GM19455 (cell line): ENCODE data around the gene BTBD17.
"Not testable (repeated sequence)": the region's sequence is repeated elsewhere in the genome, so short reads cannot be mapped to it uniquely, and the experiment has no call there.

Source experiments
- ATAC-seq: cut with Tn5 transposase; IDR thresholded peaks from one replicate; pipeline ENCODE4 v1.9.1; 2021; ENCODE audit not compliant: unreplicated experiment

Gene BTBD17, protein sequence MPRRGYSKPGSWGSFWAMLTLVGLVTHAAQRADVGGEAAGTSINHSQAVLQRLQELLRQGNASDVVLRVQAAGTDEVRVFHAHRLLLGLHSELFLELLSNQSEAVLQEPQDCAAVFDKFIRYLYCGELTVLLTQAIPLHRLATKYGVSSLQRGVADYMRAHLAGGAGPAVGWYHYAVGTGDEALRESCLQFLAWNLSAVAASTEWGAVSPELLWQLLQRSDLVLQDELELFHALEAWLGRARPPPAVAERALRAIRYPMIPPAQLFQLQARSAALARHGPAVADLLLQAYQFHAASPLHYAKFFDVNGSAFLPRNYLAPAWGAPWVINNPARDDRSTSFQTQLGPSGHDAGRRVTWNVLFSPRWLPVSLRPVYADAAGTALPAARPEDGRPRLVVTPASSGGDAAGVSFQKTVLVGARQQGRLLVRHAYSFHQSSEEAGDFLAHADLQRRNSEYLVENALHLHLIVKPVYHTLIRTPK

DNA sequence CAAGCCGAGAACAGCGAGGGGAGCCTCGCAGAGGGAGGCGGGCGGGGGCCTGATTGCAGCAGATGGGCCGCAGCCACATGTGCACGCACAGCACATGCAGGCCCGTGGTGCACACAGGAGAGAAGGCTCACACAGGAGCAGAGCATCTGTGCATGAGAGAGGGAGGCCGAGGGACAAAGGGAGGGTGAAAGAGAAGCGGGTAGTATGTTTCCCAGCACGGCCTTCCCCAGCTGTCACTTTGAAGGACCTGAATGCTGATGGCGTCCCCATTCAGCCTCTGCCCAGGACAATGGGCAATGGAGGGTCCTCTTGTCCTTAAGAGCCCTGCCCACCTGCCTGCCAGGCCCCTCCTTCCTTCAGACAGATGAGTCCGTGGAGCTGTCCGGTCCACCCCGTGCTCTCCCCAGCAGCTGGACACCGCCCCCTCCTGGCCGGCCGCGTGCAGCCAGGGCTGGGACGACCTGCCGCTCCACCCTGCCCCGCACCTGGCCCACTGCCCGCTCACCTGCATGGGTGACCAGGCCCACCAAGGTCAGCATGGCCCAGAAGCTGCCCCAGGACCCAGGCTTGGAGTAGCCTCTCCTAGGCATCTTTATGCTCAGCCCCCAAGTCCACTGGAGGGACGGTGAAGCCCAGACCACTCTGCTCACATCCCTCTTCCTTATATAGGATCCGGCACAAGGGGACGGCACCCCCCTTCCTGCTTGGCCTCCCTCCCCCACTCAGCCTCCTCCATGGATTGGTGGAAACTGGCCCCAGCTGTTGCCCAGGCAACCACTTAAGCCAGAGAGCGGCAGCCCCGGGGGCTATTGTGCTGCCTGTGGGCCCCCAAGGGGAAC is at the start of gene BTBD17:
TSS of gene BTBD17 (minus strand) at position 639 of the 839 bp plus-strand sequence. CDS start at position 590, 49 bp downstream.
- ATAC-seq: no peak

DNA sequence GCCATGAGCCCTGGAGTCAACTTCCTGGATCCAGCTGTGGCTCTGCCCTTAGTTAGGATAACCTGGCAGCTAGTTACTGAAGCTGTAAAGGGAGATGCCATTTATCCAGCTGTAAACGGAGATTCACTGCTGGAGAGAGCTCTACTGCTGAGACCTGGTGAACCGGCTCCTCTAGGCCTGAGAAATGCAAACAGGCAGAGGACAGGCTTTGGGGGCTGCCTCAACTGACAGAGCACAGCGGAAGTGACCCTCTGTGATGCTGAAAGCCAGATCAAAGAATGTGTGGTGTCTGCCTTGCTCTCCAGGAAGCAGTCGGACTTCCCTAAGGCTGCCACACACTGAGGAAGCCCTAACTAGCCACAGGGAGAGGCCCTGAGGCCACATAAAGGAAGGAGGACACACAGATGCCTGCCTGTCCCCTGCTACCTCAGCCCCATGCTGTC is 48.4 kb upstream of the BTBD17 start:
- ATAC-seq: no peak

DNA sequence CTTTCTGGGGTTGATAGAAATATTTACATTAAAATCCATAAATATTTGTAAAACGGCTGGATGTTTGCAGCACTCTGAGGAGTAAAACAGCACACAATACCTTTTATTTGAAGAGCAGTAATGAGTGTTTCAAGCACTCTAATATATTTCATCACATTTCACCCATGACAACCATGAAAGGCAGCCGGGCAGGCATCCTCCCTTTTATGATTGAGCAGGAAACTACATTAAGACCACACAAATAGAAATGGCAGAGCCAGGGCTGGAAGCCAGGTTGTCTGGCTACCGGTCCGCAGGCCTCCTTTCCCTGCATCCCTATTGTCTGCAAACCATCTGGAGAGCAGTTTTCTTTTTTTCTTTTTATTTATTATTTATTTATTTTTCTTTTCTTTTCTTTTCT is 47.1 kb upstream of the BTBD17 start:
- ATAC-seq: no peak

DNA sequence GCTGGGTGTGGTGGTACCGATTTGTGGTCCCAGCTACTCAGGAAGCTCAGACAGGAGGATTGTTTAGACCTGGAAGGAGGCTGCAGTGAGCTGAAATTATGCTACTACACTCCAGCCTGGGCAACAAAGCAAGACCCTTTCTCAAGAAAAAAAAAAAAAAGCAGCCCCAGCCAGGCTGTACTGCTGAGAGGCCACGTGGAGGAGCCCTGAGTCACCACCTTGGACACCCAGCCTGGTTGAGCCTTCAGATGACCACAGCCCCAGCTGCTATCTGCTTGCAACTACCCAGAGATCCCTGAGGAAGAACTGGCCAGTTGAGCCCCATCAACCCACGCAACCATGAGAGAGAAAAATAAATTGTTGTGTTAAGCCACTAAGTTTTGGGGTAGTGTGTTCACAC is 46.6 kb upstream of the BTBD17 start:
- no peak for ATAC-seq

DNA sequence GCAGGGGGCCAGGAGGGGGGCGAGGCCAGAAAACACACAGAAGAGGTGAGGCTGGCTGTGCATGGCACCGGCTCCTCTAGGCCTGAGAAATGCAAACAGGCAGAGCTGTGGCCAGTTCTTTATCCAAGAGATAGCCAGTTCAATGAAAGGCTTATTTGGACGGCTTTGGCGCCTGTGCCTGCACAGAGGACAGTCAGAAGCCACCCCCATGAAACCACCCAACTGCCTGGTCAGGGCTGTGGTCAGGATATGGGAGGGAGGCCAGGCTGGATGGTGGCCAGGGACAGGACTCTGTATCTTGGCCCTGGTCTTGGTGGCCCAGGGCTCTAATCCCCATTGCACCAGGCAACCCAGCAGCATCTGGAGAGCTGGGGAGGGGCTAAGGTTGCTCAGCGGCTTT is 45.7 kb upstream of the BTBD17 start:
- no peak for ATAC-seq

DNA sequence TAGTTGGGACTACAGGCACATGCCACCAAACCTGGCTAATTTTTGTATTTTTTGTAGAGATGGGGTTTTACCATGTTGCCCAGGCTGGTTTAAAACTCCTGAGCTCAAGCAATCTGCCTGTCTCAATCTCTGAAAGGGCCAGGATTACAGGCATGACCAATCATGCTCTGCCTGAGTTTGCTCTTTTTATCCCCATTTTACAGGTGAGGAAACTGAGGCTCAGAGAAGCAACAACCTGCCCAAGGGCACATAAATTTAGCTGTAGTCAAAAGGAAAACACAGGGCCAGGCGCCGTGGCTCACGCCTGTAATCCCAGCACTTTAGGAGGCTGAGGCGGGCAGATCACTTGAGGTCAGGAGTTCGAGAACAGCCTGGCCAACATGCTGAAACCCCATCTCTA is 43.6 kb upstream of the BTBD17 start:
- not testable (repeated sequence) for ATAC-seq

DNA sequence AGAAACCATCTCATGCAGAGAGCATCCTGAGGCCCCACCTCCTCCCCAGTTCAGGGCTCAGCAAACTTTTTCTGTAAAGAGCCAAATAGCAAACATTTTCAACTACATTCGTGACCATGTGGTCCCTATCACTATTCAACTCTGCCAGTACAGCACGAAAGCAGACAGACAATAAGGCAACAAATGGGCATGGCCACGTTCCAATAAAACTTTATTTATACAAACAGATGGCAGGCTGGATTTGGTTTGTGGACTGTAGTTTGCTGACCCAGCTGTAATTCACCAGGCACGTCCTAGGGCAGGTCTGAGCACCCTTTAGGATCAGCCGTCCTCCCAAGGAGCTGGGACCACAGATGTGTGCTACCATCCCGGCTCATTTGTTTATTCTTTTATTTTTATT is 43.1 kb upstream of the BTBD17 start:
- no peak for ATAC-seq

DNA sequence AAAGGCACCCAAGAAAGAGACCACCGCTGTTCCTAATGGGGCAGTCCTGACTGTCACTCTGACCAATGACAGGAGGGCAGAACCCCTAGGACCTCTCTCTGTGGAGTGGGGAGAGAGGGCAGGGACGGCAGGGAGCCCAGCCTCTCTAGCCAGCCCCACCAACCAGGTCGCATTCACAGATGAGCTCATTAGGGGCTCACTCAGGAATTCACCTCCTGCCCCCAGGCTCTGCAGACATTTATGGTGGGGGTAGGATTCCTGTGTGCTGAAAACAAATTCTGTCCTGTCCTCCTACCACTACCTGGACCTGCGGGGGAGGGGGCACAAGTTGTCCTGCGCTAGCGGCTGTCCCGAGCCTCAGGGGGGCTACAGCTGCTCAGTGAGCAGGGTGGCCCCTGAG is 42.5 kb upstream of the BTBD17 start:
- no peak for ATAC-seq

DNA sequence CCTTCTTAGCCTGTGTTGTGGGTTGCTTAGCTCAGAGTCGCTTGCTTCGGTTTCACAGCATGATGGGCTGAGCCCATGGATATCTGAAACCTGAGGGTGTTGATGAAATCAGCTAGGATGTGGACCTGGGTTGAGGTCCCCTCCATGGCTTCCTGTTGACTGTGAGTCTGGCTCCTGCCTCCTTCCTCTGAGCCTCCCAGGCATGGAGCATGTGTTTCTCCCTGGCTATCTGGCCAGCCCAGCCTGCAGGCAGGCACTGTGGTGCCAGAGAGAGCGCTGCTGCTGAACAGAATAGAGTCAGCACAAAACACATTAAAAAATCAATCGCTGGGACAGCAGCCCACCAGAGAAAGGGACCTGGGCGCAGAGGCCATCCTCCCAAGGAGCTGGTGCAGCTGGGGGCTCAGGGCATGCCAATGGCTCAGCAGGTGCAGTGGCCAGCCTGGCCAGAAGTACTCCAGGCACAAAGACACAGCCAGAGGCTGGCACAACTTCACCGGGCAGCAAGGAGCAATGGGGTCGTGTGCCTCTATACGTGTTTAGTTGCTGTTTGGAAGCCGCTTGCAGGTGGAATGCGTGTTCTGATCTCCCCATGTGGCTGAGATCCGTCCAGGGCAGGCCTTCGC is 42.0 kb upstream of the BTBD17 start:
- ATAC-seq: no peak

DNA sequence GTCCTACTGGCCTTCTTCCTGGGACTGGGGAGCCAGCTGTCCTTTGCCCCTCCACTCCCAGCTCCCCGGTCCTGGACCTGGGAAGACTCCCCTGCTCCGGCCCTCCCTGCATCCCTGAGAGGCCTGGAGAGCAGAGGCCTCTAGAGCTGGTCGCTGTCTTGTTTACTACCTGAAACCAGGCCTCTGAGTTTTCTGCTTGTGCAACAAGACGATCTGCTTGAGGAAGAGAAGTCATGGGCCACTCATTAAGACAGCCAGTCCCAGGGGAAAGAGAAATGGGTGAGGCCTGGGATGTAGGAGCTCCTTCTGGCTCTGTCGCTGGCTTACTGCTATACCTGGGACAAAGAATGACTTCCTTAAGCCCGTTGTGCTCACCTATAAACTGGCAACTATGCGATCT is 40.4 kb upstream of the BTBD17 start:
- no peak for ATAC-seq

DNA sequence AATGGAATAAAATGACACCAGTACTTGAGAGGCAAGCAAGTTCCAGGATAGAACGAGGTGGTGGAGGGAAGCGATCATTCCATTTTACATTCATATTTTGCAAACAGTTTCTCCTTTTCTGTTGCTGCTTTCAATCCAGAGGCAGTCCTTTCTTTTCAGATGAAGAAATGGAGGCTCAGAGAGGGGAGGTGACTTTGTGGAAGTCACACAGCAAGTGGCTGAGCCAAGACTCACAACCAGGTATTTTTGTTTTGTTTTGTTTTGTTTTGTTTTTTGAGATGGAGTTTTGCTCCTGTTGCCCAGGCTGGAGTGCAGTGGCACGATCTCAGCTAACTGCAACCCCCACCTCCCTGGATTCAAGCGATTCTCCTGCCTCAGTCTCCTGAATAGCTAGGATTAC is 34.9 kb upstream of the BTBD17 start:
- ATAC-seq: no peak

DNA sequence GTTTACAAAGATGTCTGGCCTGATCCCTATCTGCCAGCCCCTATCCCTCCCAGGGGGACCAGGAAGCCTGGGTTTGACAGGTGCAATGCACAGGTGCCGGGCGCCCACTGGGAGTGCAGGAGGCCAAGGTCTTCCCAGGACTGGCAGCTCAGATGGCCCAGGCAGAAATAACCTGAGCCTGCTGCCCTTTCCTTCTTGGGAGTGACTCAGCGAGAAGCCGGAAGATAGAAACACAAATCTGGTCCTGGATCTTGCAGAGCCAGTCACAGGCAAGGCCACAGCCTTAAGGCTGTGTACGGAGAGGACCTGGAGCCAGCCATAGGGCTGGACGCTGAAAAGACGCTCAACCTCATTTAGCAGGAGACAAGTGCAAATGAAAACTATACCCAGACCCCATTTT is 33.3 kb upstream of the BTBD17 start:
- no peak for ATAC-seq

DNA sequence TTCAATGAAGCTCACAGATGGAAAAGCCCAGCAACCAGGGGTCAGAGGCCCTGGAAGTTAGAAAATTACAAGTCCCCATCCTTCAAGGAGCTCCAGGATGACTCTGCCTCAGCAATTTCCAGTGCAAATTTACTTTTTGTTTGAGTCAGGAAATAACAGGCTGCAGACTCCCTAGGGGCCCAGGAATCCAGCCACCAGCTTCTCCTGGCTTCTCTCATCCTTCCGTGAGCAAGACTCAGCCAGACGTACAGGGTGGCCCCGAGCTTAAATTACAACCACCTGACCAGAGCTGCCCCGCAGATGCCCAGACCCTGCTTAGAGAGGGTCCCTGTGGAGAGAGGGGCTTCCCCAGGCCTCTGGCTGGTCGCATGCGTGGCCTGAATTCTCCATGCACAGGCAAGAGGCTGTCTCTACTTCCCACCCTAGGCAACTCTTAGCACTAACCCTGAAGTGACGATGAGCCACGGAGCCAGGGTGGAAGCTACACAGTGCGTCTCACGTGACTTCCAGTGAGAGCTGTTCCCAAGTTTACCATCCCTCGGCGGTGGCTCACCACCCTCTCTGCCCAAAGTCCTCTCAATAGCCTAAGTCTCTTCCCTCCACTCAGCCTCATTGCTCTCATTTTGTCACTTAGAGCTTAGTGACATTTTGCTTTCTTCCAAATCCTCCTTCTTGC is 32.7 kb upstream of the BTBD17 start:
- no peak for ATAC-seq

DNA sequence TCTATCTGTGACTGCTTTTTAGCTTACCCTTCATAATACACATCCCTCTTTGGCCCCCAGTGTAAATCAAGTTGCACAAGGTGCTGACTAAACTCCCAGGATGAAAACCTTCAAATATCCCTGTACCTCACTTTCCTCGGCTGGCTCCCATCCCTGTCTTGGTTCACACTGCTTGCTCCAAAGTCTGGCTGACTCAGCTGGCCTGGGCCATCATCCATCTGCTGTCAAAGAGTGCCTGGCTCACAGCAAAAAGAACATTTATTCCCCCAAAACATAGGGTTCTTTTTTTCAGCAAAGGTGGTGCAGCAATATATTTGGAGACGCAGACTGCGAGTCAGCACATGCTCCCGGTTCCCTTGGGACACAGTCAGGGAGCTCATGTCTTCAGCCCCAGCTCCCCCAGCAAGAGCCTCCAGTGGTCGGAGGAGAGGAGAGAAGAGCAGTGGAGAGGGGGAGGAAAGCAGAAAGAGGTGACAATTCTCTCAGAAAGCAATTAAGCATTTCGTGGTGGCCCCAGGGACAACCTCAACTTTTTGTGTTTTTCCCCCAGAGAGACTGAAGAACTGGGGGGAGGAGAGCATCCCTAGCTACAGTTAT is 31.8 kb upstream of the BTBD17 start:
- ATAC-seq: no peak

DNA sequence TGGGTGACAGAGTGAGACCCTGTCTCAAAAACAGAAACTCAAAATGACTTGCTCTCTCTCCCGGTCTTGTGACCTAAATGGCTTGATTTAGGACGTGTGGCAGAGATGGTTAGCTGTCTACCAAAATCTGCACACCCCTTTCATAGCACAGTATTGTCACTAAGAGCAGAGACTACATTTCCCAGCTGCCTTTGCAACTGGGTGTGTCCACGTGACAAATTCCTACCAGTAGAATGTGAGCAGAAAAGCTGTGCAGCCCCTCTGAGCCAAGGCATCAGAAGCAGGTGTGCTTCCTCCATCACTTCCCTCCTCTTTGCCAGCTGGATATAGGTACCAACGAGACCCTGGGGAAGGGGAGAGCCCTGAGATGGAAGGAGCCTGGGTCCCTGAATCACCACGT is 31.2 kb upstream of the BTBD17 start:
- no peak for ATAC-seq

DNA sequence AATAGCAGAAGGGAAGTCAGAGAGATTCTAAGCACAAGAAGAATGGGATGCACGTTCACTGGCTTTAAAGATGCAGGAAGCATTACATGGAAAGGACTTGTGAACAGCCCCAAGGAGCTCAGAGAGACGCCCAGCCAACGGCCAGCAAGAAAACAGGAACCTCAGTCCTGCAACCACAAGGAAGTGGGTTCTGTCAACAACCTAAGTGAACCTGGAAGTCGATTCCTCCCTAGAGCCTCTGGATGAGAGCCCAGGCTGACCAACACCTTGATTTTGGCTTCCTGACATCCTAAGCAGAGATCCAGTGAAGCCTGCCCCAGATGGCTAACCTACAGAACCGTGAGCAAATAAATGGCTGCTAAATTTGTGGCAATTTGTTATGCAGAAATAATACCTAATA is 30.1 kb upstream of the BTBD17 start:
- no peak for ATAC-seq

DNA sequence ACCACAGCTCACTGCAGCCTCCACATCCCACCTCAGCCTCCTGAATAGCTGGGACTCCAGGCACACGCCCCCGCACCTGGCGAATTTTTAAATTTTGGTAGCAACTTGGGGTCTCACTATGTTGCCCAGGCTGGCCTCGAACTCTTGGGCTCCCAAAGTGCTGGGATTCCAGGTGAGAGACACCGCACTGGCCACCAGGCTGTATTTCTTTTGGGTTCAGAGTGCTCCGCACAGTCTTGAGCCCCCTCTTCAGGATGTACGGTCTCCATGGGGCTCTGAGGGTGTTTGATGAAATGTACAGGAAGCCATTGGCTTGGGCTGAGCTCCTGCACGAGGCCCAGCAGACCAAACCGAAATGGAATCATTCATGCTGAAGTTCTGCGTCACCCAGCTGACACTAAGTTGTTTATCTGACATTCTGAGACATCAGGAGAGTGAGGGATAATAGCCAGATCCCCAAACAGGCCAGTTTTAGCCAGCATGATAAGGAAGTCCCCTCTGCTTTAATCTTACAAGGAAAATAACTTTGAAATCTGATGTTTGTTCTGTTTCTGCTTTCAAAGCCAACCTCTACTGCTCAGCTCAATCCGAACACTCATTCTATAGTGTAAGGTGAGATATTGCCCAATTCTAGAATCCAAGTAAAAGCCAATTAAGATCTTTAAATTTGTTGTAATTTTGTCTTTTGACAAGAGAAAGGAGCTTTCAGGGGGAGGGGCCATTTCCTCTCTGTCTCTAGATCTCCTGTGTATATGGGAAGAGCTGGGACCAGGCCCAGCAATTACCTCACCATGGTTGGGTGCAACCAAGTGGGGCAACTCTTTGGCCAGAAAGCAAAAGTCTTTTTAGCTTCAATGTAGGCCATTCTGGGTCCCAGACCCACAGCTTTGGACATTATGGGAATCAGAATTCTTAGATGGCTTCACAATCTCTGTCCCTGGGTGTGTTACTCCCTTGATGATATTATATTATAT is 29.3 kb upstream of the BTBD17 start:
- ATAC-seq: no peak

DNA sequence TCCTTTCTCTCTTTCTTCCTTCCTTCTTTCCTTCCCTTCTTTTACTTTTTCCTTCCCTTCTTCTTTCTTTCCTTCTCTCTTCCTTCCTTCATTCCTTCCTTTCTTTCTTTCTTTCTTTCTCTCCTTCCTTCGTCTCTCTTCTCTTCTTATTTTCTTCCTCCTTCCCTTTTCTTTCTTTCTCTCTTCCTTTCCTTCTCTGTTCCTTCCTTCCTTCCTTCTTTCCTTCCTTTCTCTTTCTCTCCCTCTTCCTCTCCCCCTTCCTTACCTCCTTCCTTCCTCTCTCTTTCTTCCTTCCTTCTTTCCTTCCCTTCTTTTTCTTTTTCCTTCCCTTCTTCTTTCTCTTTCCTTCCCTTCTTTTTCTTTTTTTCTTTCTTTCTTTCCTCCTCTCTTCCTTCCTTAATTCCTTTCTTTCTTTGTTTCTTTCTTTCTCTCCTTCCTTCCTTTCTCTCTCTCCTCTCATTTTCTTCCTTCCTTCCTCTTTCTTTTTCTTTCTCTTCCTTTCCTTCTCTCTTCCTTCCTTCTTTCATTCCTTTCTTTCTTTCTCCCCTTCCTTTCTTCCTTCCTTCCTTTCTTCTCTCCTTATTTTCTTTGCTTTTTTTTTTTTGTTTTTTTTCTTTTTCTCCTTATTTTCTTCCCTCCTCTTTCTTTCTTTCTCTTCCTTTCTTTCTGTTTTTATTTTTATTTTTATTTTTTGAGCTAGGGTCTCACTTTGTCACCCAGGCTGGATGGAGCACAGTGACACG is 28.4 kb upstream of the BTBD17 start:
- ATAC-seq: no peak
